GM10847 (cell line): ENCODE data around the gene PDGFB.

Source experiments
- POLR2A ChIP-seq: IDR thresholded peaks from 2 replicates; pipeline ENCODE4 v1.6.1; 2011; ENCODE audit not compliant: insufficient read length; ENCODE audit errors: extremely low read depth

PDGFB gene

DNA sequence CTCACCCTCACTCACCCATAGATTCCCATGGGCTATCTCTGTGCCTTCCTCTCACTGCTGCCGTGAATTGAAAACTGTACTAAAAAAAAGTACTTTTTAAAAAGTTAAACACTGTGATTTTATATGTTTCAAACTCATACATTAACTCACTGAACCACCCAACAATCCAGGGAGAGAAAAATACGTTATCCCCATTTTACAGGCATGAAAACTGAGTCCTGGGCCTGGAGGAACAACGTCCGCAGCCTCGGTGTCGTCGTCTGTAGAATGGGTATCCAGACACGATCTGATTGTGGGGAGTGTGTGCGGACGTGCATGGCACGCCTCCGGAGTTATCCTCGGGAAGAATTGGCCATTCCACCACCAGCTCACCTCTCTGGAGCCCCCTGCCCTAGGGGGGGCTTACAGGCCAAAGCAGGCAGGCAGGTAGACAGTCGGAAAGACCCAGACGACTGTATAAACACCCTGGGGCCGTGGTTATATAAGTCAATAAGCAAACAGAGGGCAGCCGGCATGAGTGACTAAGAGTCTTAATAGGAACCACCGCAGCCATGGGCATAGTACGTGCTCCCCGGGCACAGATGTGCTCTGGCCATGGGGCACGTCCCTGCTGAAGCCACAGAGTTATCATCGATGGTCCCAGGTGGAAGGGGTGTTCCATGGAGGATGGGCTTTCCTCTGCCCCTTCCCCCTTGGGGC is 7.1 kb upstream of the PDGFB start:
- no peak for TF ChIP-seq POLR2A

DNA sequence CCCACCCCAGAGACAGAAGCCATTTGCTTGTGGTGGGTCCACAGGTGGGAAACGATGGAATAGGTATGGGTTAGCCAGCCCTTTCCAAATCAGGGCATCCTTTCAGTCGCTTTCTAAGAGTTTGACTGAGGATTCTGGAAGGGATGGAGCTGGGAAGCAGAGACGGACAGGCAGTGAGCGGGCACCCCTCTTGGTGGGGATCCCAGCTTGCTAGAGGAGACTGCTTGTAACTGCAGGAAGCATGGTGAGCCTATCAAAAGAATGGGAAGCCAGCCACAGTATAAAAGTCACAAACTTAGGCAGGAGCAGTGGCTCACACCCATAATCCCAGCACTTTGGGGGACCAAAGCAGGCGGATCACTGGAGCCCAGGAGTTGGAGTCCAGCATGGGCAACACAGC is 6.1 kb upstream of the PDGFB start:
- no peak for TF ChIP-seq POLR2A

DNA sequence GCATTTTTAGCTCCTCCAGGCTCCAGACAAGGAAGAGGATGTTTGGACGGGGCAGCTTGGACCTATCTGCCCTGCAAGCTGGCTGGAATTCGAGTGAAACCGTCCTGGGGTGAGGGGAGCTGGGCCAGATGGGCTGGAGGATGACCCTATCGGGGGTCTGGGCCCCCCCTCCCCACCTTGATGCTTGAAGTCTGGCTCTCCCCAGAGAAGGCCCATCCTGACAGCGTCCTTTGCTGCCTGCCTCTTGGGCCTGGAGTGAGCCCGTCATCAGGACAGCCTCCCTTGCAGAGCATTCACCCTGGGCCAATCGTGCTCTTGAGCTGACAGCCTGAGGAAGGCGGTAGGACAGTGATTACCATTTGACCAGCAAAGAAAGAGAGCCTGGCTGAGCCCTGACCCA is 5.3 kb upstream of the PDGFB start:
- TF ChIP-seq POLR2A = no peak

DNA sequence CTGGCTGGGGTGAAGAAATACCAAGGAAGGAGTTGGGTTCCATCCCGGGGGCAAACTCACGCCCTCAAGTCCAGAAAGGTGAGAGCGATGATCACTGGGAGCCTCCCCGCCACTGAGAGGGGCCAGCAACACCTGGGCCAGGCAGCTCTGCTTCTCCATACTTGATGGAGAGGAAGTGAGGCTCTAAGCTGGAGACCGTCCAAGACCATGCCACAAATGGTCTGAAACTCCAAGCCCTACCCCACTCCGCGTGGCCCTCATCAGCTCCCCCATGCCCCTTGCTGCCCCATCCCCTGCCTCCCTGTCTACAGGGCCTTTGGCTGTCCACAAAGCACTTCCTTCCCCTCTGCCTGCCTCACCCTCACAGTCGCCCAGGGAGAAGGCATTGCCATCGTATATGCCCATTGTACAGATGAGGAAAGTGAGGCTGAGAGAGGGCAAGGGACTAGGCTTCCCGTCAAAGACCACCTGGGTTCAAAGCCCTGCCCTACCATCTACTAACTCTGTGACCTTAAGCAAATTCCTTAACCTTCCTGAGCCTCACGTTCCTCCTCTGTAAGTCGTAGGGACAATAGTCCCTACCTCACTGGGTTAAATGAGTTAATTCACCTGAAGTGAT is 4.4 kb upstream of the PDGFB start:
- TF ChIP-seq POLR2A = no peak

DNA sequence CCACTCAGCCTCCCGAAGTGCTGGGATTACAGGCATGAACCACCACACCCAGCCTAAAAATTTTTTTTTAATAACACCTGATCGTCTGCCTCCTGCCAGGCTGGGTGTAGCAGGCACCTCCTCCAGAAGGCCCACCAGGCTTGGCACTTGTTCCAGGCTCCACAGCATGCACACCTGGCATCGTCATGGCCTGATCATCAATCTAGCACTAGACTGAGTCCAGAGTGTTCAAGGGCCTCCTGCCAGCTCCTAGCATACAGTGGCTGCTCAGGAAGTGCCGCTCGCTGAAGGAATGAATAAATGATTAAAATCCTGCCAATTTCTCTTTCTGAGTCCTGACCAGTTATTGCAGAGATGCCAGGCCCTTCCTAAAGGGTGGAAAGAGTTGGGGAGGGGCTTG is 3.5 kb upstream of the PDGFB start:
- no peak for TF ChIP-seq POLR2A

DNA sequence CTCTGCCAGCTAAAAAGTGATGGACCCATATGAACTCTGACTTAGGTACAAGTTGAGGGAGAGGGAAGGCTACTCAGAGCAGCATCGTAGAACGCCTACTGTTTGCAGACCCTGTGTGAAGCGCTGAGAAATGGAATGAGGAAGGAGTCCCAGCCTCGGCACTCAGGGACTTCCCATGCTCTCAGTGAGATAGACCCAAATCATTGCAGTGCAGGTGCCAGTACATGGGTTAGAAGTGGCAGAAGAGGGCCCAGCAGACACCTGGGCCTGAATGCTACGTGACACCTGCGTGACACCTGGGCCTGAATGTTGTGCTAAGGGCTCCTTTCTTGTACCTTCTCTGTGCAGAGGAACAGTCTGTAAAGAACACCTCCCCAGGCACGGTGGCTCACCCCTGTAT is 2.6 kb upstream of the PDGFB start:
- TF ChIP-seq POLR2A = no peak

DNA sequence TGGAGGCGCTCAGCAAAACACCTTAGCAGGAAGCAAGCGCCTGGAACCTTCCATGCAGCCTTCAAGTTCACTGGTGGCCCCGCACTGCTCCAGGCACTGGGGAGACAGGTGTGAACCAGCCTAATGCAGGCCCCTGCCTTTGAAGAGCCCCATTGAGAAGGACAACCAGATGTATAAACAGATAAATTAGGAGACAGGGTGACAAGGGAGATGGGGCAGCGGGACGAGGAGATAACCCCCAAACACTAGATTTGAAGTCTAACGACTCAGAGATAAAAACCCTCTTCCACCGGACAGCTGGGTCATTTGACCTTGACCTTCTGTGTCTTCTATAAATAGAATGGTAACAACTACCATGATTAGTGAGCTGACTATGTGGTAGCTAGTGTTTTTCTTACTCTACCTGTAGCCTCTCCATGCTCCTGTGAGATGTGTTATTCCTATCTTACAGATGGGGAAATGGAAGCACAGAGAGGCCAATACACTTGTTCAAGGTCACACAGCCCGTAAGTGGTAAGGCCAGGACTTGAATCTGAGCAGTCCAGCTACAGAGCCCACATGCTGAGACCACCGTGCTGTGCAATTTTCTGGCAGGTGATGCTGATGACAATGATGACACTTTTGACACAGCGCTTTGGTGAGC is 2.0 kb upstream of the PDGFB start:
- no peak for TF ChIP-seq POLR2A

DNA sequence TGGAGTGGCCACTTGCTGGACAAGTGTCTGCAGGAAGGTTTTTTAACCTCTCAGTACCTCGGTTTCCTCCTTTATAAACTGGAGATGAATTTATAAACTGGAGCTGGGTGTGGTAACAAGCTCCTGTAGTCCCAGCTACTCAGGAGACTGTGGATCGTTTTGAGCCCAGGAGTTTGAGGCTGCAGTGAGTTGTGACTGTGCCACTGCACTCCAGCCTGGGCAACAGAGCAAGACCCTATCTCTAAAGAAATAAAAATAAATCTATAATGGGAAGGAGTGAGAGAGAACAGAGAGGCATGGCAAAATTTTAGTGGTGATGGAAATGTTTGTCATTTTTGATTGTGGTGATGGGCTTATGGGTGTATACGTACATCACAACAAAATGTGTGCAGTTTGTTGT is 1.4 kb upstream of the PDGFB start:
- TF ChIP-seq POLR2A = no peak

DNA sequence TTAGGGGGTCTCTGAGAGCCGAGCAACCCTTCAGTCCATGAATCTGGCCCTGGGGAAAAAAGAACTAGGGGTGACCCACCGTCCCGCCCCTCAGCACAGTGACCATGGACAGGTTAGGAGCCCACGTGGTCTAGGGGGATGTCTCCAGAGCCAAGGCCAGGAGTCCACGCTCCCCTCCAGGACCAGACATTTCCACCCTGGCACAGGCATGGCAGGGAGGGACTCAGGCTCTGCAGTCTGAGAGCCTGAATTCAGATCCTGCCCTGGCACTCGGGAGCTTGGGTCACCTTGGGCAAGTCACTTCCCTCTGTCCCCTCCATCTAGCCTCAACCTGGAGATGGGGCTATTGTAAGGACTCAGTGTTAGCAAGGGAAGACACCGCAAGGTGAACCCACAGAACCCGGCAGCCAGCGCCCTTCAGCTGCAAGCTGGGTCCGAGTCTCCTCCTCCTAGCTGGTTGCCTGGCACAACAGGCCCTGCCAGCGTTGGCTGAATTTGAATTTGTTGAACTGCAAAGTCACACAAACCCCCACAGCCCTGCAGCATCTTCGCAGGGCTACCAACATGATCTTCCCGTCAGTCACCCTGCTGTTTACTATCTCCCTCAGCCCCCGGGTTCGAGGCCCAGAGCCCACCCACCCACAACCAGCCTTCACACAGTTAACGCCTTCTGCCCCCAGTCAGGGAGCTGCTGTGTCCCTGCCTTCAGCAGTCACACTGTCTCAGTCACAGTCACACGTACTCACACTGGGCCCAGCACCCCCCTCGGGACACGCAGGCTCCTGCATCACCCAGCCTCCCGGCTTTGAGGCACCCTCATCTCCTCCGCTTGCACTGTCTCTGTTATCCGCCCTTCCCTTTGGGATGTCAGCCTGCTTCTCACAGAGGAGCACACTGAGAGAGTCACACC is 603 bp upstream of the PDGFB start:
- TF ChIP-seq POLR2A = no peak

DNA sequence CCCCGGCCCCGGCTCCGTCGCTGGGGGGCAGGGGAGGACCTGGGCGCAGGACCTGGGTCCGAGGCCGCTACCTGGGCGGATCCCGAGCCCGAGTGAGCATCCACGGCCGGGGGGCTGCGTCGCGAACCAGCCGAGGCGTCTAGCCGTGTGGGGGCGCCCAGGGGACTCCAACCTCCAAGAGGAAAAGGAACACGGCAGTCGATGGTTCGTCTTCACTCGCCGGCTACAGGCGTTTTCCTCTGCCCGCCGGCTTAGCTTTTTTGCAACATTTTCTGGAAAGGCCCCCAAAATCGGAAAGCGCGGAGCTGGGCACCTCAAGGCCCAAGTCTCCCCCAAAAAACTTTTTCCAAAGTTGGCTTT is 666 bp downstream of the PDGFB start:
- TF ChIP-seq POLR2A = no peak

DNA sequence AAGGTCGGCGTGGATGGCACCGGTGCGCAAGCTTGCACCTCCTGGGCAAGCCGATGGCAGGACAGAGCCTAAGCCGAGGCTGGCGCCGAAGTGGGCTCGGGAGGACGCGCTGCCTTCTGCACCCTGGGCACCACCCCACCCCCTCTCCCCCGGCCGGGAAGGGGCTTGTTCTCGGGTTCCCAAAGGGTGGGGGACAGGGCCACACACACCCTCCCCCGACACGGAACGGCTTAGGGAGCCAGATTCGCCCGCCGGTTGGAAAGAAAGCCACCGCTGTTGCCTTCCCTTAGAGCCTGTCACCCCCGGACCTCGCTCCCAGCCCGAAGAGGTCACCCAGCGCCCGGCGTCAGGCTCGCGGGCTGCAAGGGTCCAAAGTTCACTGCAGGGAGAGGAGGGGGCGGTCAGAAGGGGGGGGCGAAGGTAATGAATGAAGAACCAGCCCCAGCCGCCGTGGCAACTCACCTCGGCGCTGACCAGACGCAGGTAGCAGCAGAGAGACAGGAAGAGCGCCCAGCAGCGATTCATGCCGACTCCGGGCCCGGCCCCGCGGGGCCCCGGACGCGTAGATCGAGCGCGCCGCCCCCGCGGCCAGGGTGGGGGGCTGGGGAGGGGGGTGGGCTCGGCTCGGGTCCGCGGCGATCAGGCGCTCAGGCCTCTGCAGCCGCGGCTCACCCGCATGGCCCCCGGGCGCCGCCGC is 1.2 kb downstream of the PDGFB start:
- no peak for TF ChIP-seq POLR2A

DNA sequence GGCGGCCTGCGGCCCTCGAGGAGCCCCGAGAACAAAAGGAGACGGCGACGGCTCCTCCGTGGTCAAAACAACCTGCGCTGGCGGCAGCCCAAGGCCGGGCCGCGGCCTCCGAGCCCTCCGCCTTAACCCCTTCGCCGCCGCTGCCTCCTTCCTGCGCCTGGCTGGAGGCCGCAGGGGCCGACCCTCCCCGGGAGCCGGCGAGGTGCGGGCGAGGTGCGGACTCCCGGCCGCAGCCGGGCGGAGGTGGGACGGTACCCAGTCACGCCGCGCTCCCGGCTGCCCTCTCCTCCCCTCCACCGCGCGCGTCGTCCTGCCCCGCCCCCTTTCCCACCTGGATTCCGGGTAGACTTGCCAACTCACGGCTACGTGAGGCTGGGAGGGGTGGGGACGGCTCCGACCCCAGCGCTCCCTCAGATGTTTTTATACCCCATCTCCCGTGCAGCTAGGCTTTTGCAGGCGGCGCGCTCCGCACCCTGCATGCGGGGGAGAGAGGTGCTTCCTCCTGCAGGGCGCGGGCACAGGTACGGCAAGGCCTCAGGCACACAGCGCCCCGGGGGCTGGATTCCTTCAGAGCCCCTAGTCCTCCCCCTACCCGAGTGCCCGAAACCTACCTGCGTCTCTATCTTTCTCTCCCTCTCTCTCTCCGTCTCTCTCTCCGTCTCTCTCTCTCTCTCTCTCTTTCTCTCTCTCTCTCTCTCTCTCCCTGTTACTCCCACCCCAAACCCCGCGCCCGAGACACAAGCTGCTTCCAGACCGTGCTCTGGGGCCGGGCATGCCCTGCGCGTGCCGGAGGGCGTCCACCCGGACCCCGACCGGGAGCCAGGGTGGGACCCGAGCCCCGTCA is 2.0 kb downstream of the PDGFB start:
- no peak for TF ChIP-seq POLR2A

DNA sequence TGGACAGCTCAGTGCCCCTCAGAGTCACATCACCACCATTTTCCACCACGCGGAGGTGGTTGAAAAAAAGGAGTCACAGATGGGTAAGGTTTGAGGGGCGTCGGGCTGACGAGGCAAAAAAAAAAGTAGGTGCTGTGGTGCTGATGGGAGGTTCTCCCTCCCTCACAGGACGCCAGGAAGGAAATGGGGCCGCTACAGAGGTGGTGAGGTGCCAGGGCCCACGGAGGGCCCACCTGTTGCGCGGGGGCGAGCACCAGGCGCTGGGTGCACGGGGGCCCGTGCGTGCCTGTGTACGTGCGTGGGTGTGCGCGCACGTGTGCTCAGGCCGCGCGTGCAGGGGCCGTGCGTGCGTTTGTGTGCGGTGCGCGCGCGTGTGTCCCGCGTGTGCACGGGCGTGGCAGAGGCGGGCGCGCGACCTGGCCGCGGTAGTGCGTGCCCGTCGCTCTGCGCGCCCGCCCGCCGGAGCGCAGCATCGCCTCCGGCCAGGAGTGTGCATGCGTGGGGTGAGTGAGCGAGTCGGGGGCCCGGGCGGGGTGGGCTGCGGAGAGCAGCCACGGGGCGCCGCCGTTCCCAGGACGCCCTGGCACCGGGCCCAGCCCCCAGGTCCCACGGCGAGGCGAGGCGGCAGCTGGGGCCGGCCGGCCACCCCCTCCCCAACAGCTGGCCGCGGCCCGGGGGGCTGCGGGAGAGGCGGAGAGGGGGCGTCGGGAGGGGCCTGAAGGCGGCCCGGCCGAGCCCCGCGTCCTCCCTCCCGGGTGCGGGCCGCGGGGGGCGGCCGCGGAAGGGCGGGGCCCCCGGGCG is 2.8 kb downstream of the PDGFB start:
- no peak for TF ChIP-seq POLR2A
